WERI-Rb-1 (cell line): Measurements from ENCODE around the gene CATSPERB.

Experiments
- DNase-seq: peaks from one replicate; pipeline ENCODE4 v3.0.0-alpha.2; 2020
- H3K27ac ChIP-seq: fragments of 250-450 bp; sonication (Bioruptor Pico); 2 replicates; pipeline ENCODE4 v1.5.1; 2020; ENCODE audit warnings: mild to moderate bottlenecking, moderate library complexity
- H3K27me3 ChIP-seq: fragments of 250-450 bp; sonication (Bioruptor Pico); 2 replicates; pipeline ENCODE4 v1.5.1; 2021; ENCODE audit warnings: mild to moderate bottlenecking, low read depth, moderate library complexity; ENCODE audit not compliant: insufficient read depth, severe bottlenecking
- H3K36me3 ChIP-seq: fragments of 250-450 bp; sonication (Bioruptor Pico); 2 replicates; pipeline ENCODE4 v1.5.1; 2020; ENCODE audit warnings: mild to moderate bottlenecking, moderate library complexity
- H3K4me3 ChIP-seq: 2 replicates; pipeline ENCODE4 v1.5.1; 2011; ENCODE audit warnings: low read depth, mild to moderate bottlenecking, control low read depth, low read length
- H3K9me3 ChIP-seq: fragments of 250-450 bp; sonication (Bioruptor Pico); 2 replicates; pipeline ENCODE4 v1.5.1; 2021; ENCODE audit warnings: mild to moderate bottlenecking, moderate library complexity; ENCODE audit not compliant: severe bottlenecking
- TF ChIP-seq, protein P1 (sequence below): IDR thresholded peaks from 2 replicates; pipeline ENCODE4 v1.5.1; 2011; ENCODE audit warnings: low read depth, mild to moderate bottlenecking, control low read depth, inconsistent platforms, low read length

The CATSPERB gene

DNA sequence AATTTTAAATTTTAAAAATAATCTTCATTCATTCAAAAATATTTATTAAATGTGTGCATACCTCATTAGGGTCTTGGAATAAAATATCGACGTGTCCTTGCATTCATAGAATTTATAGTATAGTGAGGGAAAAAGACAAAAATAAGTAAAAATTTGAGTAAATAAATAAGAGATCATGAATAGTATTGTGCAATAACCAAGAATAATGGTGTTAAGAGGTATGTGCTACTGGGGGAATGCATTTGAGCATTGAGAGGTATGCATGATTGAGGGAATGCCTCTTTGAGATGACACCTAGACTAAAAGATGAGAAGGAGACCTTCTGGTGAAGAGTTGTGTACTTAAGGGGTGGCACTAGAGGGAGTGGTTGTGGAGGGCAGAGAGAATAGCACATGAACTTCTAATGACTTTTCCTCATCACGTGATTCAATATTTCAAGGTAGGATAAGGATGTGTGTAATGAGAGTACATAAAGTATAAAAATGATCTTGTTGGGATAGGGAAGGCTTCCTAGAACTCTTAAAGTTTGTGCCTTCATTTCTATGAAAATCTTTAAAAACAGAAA is 18.8 kb upstream of the CATSPERB start:
- DNase-seq, result no peak
- H3K27me3 ChIP-seq, result no peaks in the 10 kb centered on the region
- no peaks in the 10 kb centered on the region for H3K9me3 ChIP-seq
- TF ChIP-seq, protein P1, sequence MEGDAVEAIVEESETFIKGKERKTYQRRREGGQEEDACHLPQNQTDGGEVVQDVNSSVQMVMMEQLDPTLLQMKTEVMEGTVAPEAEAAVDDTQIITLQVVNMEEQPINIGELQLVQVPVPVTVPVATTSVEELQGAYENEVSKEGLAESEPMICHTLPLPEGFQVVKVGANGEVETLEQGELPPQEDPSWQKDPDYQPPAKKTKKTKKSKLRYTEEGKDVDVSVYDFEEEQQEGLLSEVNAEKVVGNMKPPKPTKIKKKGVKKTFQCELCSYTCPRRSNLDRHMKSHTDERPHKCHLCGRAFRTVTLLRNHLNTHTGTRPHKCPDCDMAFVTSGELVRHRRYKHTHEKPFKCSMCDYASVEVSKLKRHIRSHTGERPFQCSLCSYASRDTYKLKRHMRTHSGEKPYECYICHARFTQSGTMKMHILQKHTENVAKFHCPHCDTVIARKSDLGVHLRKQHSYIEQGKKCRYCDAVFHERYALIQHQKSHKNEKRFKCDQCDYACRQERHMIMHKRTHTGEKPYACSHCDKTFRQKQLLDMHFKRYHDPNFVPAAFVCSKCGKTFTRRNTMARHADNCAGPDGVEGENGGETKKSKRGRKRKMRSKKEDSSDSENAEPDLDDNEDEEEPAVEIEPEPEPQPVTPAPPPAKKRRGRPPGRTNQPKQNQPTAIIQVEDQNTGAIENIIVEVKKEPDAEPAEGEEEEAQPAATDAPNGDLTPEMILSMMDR, result no peak
- no peaks in the 10 kb centered on the region for H3K36me3 ChIP-seq
- H3K4me3 ChIP-seq, result no peak overlapping the region
- no peak overlapping the region for H3K27ac ChIP-seq

DNA sequence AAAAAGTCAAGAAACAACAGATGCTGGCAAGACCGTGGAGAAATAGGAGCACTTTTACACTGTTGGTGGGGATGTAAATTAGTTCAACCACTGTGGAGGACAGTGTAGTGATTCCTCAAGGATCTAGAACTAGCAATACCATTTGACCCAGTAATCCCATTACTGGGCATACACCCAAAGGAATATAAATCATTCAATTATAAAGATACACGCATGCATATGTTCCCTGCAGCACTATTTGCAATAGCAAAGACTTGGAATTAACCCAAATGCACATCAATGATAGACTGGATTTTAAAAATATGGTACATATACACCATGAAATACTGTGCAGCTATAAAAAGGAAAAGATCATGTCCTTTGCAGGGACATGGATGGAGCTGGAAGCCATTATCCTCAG is 18.0 kb upstream of the CATSPERB start:
- H3K4me3 ChIP-seq, result no peak overlapping the region
- DNase-seq, result no peak
- no peak overlapping the region for H3K27ac ChIP-seq
- no peaks in the 10 kb centered on the region for H3K27me3 ChIP-seq
- TF ChIP-seq, protein P1, result no peak
- H3K9me3 ChIP-seq, result no peaks in the 10 kb centered on the region
- no peaks in the 10 kb centered on the region for H3K36me3 ChIP-seq

DNA sequence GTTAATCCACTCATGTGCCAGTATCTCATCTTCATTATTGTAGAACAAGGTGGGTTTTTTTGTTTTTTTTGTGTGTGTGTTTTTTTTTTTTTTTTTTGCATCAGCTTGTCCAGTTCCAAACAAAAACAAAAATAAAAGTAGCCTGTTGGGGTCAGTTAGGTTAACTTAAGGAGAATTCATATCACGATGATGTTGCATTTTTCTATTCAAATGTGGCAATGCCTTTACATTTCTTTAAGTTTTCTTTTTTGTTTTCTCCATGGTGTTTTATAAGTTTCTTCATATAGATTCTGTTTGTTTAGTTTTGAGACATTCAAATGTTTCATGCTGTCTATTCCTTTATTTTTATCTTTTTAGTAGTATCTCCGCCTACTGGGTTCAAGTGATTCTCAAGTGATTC is 16.2 kb upstream of the CATSPERB start:
- H3K9me3 ChIP-seq, result no peaks in the 10 kb centered on the region
- H3K36me3 ChIP-seq, result no peaks in the 10 kb centered on the region
- no peak for DNase-seq
- H3K4me3 ChIP-seq, result no peak overlapping the region
- no peaks in the 10 kb centered on the region for H3K27me3 ChIP-seq
- H3K27ac ChIP-seq, result no peak overlapping the region
- TF ChIP-seq, protein P1, result no peak

DNA sequence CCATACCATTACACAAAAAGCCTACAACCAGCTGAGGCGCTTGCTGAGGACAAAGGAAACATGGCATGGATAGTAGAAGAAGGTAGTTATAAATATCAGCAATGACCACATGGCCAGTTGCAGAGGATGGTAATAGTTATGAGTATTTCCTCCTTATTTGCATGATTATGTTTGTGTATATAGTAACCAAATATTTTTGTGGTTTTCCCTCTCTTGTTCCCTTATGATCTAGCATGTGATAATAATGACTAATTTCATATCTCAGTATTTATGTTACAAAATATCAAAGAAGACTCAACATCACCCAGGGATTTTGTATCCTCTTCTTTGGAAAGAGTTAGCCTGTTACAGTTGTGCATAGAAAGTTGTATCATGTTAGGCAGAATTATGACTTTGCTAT is 13.5 kb upstream of the CATSPERB start:
- Histone ChIP-seq H3K9me3 (no peaks in the 10 kb centered on the region), H3K4me3 (no peak overlapping the region), H3K36me3 (no peaks in the 10 kb centered on the region), H3K27me3 (no peaks in the 10 kb centered on the region), H3K27ac (no peak overlapping the region)
- TF ChIP-seq, protein P1, result no peak
- DNase-seq, result no peak

DNA sequence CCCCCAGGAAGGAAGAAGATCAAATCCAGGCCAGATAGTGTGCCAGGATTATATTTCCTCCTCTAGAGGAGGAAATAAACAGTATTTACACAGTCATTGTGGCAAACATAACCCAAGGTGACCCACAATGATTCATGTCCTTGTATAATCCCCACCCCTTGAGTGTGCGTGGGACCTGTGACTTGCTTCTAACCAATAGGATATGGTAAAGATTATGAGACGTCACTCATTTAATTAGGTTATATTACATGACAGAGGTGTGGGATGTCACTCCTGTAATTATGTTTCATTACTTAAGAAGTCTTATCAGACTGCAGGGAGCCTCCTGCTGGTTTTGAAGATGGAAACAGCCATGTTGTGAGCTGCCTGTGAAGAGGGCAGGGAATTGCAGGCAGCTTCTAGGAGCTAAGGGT is 12.2 kb upstream of the CATSPERB start:
- DNase-seq, result peak; percentile 12
- Histone ChIP-seq H3K36me3 (no peaks in the 10 kb centered on the region), H3K27me3 (no peaks in the 10 kb centered on the region), H3K9me3 (no peaks in the 10 kb centered on the region), H3K4me3 (no peak overlapping the region), H3K27ac (no peak overlapping the region)
- TF ChIP-seq, protein P1, result no peak

DNA sequence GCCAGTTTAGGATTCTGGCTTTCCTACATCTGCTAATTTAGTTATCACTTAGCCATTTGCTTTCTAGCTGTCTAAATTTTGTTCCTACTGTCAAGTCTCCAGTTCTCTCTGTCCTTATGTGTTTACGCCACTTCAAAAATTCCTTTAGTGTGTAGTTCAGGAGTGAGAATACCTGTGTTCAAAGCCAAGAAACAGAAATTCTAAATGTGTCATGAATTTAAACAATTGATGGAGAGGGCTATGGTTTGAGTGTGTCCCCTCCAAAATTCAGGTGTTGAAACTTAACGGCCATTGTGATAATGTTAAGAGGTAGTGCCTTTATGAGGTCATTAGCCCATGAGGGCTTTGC is 11.4 kb upstream of the CATSPERB start:
- Histone ChIP-seq H3K27ac (no peak overlapping the region), H3K4me3 (no peak overlapping the region), H3K36me3 (no peaks in the 10 kb centered on the region), H3K9me3 (no peaks in the 10 kb centered on the region), H3K27me3 (no peaks in the 10 kb centered on the region)
- TF ChIP-seq, protein P1, result no peak
- DNase-seq, result no peak
